ENCODE data around the gene LSM3.

Gene LSM3

GRCh38 chr3:14245822-14246221, 67.2 kb downstream of the LSM3 start:
- in situ Hi-C loops (cut with HindIII; ENCODE audit: low pct_ligation_motif_present, low pct_unique_long_range_greater_than_20kb, low sequenced_read_pairs), result no loop called here

GRCh38 chr3:14246414-14246813, 67.8 kb downstream of the LSM3 start:
- in situ Hi-C loops (cut with HindIII; ENCODE audit: low pct_ligation_motif_present, low pct_unique_long_range_greater_than_20kb, low sequenced_read_pairs), result no loop called here
- DNase-seq, result no peak

More at GRCh38 chr3:14245822-14246221, 67.2 kb downstream of the LSM3 start:
- no peak for DNase-seq

GRCh38 chr3:14248477-14248848, 69.8 kb downstream of the LSM3 start:
- in situ Hi-C loops (cut with HindIII; ENCODE audit: low pct_ligation_motif_present, low pct_unique_long_range_greater_than_20kb, low sequenced_read_pairs), result no loop called here

GRCh38 chr3:14248849-14249523, 70.4 kb downstream of the LSM3 start:
- in situ Hi-C loops (cut with HindIII; ENCODE audit: low pct_ligation_motif_present, low pct_unique_long_range_greater_than_20kb, low sequenced_read_pairs), result no loop called here
- no peak for DNase-seq

More at GRCh38 chr3:14248477-14248848, 69.8 kb downstream of the LSM3 start:
- no peak for DNase-seq
